HG03175 (cell line): ENCODE measurements around the gene RPP14.

ENCODE experiments used
- ATAC-seq: cut with Tn5 transposase; IDR thresholded peaks from one replicate; pipeline ENCODE4 v1.9.1; 2021; ENCODE audit warnings: mild to moderate bottlenecking, moderate library complexity; ENCODE audit not compliant: unreplicated experiment

The RPP14 gene

DNA sequence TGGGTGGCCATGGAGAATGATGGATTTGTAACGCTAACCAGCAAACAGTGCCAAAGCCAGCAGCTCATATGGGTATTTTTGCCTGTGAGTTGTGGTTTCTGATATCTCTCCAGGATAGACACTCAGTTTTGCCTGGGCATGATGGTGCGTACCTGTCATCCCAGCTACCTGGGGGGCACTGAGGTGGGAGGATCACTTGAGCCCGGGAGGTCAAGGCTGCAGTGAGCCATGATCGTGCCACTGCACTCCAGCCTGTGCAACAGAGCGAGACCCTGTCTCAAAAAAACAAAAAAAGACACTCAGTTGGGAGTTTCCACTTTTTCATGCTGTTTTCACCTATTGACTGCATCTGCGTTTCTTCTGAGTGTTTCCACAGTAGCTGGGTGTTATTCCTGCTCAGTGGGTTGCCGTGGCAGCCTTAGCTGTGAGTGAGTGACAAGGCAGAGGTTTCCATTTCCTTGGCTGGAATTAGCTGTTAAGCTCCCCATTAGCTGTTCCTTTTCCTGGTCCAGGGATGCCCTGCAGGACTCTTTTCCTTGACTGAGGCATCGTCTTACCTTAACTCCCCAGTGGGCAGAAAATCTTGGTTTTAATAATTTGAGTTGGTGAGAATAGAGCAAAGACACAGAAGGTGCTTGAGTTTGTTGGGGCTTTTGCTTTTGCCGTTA lies 14.2 kb upstream of the RPP14 start:
- no peak for ATAC-seq

DNA sequence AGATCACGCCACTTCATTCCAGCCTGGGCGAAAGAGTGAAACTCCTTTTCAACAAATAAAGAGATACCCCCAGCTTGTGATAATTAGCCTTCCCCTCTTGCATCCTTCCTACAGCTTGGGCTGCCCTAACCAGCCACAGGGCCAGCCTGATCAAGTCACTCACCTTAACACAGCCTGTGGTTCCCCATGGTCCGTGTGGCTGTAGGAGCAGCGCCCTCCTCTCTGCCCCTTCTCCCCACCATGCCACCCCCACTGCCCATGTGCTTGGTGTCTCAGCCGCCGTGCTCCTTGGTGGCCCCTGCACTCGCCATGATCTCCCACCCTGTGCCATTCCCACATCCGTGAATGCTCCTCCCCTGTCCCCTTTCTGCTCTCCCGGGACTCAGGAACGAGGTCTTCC lies 13.2 kb upstream of the RPP14 start:
- ATAC-seq: no peak

- ATAC-seq: no peak
These were observed 12.5 kb upstream of the RPP14 start for GRCh38 chr3:58293516-58293915.

- ATAC-seq: no peak
These were observed 9.8 kb upstream of the RPP14 start for GRCh38 chr3:58296269-58296668.

DNA sequence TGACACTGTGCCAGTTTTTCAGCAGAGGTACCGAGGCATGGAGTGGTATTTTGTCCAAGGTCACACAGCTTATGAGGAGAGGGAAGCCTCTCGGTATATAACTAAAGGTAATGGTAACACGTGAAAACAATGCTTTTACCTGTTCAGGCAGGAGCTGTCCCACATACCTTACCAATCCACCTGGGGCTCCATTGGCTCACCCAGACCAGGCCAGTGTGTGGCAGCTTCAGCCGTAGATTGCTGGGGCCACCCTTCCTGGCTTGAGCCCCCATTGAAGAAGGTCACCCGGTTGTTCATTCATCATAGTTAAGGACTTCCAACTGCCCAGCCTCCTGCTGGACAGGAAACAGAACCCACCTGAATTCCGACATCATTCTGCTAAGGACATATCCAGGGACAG lies 9.2 kb upstream of the RPP14 start:
- no peak for ATAC-seq

DNA sequence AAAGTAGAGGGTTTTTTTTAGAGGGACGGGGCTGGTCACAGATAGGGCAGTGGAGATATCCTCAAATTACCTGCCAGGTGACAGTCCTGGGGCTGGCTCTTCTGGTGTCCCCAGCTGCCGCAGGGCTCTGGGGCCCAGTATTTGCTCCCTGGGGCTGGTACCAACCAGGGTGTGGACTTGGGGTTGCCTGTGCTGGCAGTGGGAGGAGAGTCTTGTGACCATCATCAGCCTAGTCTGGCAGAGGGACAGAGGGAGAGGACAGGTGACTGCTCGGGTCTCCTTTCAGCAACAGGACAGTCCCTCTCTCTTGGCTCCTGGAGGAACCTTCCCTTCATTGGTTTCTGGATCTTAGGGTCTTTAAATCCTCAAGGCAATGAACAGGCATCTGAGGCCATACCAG lies 7.9 kb upstream of the RPP14 start:
- ATAC-seq: no peak

DNA sequence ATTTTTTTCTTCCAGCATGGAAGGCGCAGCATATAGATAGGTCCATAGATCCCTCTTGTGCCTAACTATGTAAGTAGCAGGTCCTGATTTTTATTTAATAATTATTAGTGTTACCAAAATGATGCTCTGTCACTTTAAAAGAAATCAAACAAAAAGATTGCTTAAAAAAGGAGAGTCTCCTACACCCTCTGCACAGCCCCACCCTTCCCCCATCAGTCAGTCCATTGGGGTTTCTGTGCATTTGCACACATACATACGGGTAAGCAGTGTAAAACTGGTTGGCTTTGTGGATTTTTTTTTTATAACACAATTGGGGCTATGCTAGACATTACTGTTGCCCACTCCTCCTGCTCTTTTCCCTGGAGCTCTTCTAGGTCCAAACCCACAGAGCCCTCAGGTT lies 7.0 kb upstream of the RPP14 start:
- ATAC-seq: no peak

GRCh38 chr3:58299839-58300516 lies 6.1 kb upstream of the RPP14 start:
- ATAC-seq: no peak

GRCh38 chr3:58307639-58308215 lies 1.7 kb downstream of the RPP14 start:
- no peak for ATAC-seq

DNA sequence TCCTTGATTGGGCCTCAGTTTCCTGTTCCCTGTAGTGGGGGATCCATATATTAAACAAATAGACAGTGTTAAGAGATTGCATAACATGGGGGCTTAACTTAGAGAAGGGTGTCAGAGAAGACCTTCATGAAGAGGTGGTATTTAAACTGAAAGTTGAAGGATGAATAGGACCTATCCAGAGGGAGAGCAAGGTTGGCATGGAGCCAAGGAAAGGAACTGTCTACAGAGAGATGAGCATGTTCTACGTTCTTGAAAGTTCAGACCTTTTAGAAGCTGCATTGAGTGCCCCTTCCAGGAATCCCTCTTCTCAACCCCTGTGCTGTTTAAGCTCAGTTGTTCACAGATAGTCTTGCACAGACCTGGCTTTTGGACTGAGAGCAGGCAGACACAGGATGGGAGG lies 2.7 kb downstream of the RPP14 start:
- no peak for ATAC-seq

DNA sequence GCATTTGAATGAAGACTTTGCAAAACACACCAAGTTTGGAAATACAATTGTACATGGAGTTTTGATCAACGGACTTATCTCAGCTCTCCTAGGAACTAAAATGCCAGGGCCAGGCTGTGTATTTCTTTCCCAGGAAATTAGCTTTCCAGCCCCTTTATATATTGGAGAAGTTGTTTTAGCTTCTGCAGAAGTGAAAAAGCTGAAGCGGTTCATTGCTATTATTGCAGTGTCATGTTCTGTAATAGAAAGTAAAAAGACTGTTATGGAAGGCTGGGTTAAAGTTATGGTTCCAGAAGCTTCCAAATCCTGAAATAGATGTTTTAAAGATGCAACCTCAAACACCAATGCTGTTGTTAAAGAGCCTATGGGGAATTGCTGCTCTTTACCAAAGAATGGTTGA lies 11.8 kb downstream of the RPP14 start:
- ATAC-seq: no peak

DNA sequence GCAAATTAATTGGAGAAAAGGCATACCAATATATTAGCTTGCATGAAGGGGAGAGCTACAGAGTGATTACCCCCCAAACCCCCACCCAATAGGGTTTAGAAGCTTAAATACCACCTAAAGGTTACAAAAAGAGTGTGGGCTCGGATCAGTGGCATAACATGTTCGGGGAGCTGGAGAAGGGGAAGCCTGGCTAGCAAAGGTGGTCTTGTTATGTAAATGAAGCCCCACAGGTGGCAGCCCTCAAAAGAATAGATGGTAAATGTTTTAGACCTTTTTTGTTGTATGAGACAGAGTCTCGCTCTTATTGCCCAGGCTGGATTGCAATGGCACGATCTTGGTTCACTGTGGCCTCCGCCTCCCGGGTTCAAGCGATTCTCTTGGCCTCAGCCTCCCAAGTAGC lies 15.7 kb downstream of the RPP14 start:
- no peak for ATAC-seq

- ATAC-seq: no peak
These were observed 16.7 kb downstream of the RPP14 start for GRCh38 chr3:58322793-58323192.

DNA sequence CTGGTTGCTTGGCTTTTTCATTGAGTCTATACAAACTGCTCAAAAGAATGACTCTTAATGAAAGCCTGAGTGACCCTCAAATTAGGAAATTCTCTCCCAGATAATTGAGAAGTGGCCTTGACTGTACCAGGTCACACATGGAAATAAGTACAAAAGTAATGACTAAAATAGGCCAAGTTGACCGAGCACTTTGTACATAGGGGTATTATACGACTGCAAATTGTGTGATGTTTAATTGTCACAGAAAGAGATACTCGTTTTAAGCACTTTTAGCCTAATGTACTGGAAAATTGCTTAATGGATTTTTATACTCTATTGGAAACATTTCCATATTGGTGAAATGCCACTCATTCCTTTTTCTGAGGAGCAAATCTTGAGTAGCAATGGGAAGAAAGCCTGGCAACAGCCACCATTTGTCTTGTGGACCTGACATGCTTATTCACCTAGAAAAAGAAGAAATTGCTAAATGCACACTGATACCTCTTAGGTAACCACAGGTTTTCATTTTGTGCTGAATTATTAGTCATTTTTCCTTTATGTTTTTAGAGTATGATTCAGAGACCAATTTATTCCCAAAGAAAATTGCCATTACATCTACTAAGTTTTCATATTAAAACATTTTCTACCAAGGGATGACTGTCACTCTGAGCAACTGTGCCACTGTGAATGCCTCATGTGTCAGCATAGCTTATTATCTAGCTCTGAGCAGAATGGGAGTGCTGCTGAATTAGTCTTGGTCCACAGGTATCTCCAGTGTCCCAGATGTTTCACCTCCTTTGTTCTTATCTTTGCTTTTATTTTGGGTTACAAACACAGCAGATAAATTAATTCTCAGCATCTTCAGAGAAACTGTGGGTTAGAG lies 17.7 kb downstream of the RPP14 start:
- ATAC-seq: no peak

- ATAC-seq: no peak
These were observed 18.6 kb downstream of the RPP14 start for GRCh38 chr3:58324391-58325390.

GRCh38 chr3:58325525-58325992 lies 19.5 kb downstream of the RPP14 start:
- ATAC-seq: no peak

DNA sequence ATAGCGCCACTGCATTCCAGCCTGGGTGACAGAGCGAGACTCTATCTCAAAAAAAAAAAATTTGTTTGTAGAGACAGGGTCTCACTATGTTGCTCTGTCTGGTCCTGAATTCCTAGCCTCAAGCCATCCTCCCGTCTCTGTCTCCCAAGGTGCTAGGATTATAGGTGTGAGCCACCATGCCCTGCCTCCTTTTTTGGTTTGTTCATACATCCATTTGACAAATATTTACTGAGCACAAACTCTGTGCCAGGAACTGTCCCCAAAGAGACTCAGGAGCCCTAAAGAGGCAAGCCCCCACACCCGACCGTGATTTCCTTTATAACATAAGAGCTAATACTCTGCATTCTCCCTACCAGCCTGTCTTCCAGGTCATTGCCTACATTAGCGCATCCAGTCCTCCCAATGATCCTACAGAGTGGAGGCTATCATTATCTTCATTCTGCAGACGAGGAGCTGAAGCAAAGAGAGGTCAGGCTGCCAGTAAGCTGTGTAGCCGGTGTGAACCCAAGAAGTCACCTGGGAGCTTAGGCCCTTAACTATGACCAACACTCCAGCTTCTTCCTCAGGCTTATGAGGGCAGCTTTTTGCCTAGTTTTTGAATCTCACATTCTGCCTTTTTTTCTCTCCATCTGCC lies 20.3 kb downstream of the RPP14 start:
- ATAC-seq: no peak

GRCh38 chr3:58329150-58329921 lies 23.3 kb downstream of the RPP14 start:
- ATAC-seq: no peak

GRCh38 chr3:58329922-58330413 lies 23.9 kb downstream of the RPP14 start:
- no peak for ATAC-seq
